ENCODE measurements around the gene TESPA1.

DNA sequence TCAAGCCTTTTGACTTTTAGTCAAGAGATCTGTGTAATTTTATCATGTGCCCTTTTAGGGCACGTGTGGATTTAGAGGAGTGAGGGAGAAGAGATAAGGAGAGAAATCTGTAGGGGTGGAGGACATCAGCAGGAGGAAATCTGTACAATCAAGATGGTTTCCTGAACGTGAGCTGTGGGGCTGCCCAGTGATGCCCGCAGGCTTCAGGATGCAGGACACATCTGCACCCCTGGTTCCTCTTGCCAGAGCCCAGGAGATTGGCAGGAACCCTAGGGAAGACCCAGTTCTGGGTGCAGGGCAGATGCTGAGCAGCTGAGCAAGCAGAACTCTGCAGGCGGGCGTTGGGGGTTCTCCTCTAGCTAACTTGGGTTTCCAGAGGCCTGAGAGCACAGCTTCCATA, 11.6 kb upstream of the TESPA1 start:
- TF ChIP-seq, protein P1, sequence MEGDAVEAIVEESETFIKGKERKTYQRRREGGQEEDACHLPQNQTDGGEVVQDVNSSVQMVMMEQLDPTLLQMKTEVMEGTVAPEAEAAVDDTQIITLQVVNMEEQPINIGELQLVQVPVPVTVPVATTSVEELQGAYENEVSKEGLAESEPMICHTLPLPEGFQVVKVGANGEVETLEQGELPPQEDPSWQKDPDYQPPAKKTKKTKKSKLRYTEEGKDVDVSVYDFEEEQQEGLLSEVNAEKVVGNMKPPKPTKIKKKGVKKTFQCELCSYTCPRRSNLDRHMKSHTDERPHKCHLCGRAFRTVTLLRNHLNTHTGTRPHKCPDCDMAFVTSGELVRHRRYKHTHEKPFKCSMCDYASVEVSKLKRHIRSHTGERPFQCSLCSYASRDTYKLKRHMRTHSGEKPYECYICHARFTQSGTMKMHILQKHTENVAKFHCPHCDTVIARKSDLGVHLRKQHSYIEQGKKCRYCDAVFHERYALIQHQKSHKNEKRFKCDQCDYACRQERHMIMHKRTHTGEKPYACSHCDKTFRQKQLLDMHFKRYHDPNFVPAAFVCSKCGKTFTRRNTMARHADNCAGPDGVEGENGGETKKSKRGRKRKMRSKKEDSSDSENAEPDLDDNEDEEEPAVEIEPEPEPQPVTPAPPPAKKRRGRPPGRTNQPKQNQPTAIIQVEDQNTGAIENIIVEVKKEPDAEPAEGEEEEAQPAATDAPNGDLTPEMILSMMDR (IDR thresholded peaks at IDR 0.05; ENCODE audit: low read depth, low read length, poor library complexity, severe bottlenecking): no peak
- TF ChIP-seq EZH2phosphoT487 (IDR thresholded peaks at IDR 0.05; ENCODE audit: borderline replicate concordance, low read length): no peak

Measured in DOHH2 (cell line).